Measurements from ENCODE around the gene MTG2. TPM values are rescaled to one million over a fixed set of nuclear protein-coding genes. Genes with fewer than 3 reads are reported as not detected.

The MTG2 gene
- polyA plus RNA-seq, 1 donor from 2014 or later = 36.1 TPM

DNA sequence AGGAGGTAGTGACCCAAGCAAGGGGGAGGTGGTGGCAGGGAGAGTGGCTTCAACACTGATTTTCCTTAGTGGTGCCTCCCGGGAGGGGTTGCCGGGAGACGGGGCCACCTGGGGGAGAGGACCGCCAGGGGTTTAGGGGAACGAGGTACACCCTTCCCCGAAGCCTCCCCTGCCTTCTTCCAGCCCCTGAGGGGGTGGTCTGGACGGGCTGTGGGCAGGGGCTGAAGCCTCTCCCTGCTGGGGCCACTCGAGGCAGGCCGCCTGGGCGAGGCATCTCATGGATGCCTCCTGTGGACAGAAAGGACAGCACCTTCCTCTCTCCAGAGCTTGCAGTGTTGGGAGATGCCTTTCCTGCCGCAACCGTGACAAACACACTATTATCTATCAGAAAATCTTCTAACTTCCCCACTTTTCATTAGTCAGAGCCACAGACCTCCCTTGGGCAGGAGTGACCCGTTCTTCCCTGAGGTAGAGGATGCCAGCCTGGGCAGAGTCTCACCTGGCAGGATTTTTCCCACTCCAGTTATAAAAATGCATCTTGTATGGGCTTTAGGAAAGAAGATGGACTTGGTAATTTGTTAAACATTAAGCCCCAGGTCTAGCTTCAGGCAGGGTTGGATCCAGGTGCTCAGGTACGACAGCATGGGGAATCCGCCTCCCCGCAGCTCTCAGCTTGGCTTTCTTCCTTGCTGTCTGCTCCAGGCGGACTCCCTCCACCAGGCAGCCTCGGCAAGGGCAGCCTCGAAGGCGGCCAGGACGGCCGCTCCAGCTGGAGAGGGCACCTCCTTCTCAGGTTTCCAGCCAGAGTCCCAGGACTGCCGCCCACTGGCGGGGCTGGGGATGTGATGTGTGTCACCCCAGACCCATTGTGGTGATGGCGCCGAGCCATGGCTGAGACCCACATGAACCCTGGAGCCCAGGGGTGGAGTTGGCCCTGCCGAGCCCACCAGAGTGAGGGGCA lies 26.2 kb downstream of the MTG2 start:
- Histone ChIP-seq H3K79me2 (replicated peaks; ENCODE audit: insufficient read depth, low read length) (no peaks in the 10 kb centered on the region), H3K36me3 (ENCODE audit: insufficient read depth, low read length) (no peaks in the 10 kb centered on the region), H3K9ac (ENCODE audit: low read length) (no peak overlapping the region)

DNA sequence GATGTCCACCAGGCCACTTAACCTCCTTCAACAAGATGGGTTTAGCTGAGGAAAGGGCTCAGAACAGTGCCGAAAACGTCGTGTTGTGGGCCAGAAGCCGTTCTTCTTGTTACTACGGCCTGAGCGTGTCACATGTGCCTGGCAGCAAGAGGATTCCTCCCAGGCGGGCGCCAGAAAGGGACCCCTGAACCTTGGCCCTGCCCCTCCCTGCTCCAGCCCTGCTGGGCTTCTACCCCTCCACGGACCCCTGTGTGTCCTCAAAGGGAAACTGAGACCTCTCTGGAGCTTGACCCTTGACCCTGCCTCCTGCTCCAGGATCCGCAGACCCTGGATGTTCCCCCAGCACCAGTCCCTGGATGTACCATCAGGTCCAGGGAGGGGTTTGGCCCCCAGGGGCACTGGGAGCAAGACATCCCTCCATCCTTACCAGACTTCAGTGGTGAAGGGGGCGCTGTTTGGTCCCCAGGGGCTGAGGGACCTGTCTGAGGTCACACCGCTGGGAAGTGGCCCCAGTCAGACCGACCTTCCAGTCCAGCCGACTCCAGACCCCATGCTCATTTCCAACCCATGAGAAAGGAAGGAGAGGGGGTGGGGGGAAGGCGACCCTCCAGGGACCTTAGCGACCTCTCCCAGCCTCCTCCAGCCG lies 27.1 kb downstream of the MTG2 start:
- Histone ChIP-seq H3K4me3 (ENCODE audit: low read length) (no peak overlapping the region), H3K4me2 (ENCODE audit: low read length) (no peak overlapping the region), H3K9ac (ENCODE audit: low read length) (no peak overlapping the region), H2AFZ (ENCODE audit: low read depth, low read length) (no peak overlapping the region), H3K9me3 (ENCODE audit: low read length) (no peaks in the 10 kb centered on the region), H3F3A (ENCODE audit: insufficient read depth, low read length, poor library complexity, severe bottlenecking) (no peaks in the 10 kb centered on the region), H3K27me3 (ENCODE audit: insufficient read depth, low read depth, low read length) (no peaks in the 10 kb centered on the region), H4K20me1 (ENCODE audit: insufficient read depth) (no peaks in the 10 kb centered on the region), H3K36me3 (ENCODE audit: insufficient read depth, low read length) (no peaks in the 10 kb centered on the region), H3K9me2 (ENCODE audit: insufficient read depth, low read length) (no peaks in the 10 kb centered on the region), H3K27ac (ENCODE audit: low read length) (no peak overlapping the region), H3K79me2 (replicated peaks; ENCODE audit: insufficient read depth, low read length) (no peaks in the 10 kb centered on the region)
- TF ChIP-seq SMC3 (conservative IDR thresholded peaks at IDR 0.05; ENCODE audit: poor library complexity) = no peak
- TF ChIP-seq RAD21 (conservative IDR thresholded peaks at IDR 0.05) = no peak
- TF ChIP-seq, protein P1, sequence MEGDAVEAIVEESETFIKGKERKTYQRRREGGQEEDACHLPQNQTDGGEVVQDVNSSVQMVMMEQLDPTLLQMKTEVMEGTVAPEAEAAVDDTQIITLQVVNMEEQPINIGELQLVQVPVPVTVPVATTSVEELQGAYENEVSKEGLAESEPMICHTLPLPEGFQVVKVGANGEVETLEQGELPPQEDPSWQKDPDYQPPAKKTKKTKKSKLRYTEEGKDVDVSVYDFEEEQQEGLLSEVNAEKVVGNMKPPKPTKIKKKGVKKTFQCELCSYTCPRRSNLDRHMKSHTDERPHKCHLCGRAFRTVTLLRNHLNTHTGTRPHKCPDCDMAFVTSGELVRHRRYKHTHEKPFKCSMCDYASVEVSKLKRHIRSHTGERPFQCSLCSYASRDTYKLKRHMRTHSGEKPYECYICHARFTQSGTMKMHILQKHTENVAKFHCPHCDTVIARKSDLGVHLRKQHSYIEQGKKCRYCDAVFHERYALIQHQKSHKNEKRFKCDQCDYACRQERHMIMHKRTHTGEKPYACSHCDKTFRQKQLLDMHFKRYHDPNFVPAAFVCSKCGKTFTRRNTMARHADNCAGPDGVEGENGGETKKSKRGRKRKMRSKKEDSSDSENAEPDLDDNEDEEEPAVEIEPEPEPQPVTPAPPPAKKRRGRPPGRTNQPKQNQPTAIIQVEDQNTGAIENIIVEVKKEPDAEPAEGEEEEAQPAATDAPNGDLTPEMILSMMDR (IDR thresholded peaks at IDR 0.05; ENCODE audit: poor library complexity, severe bottlenecking) = no peak
- no peak for TF ChIP-seq TAF1 (IDR thresholded peaks at IDR 0.05; ENCODE audit: low read depth)
- no peak for TF ChIP-seq EP300 (conservative IDR thresholded peaks at IDR 0.05; ENCODE audit: poor library complexity, severe bottlenecking)
- no peak for TF ChIP-seq EZH2 (IDR thresholded peaks at IDR 0.05; ENCODE audit: borderline replicate concordance, insufficient read depth, low read length, poor library complexity, severe bottlenecking)
- no peak for TF ChIP-seq MXI1 (conservative IDR thresholded peaks at IDR 0.05; ENCODE audit: poor library complexity, severe bottlenecking)

More for the DNA sequence above, 26.2 kb downstream of the MTG2 start:
- Histone ChIP-seq H2AFZ (ENCODE audit: low read depth, low read length) (no peak overlapping the region), H3K9me2 (ENCODE audit: insufficient read depth, low read length) (no peaks in the 10 kb centered on the region), H3K4me2 (ENCODE audit: low read length) (no peak overlapping the region), H3F3A (ENCODE audit: insufficient read depth, low read length, poor library complexity, severe bottlenecking) (no peaks in the 10 kb centered on the region), H4K20me1 (ENCODE audit: insufficient read depth) (no peaks in the 10 kb centered on the region), H3K27ac (ENCODE audit: low read length) (no peak overlapping the region), H3K27me3 (ENCODE audit: insufficient read depth, low read depth, low read length) (no peaks in the 10 kb centered on the region), H3K9me3 (ENCODE audit: low read length) (no peaks in the 10 kb centered on the region), H3K4me3 (ENCODE audit: low read length) (no peak overlapping the region)
- TF ChIP-seq, protein P2, sequence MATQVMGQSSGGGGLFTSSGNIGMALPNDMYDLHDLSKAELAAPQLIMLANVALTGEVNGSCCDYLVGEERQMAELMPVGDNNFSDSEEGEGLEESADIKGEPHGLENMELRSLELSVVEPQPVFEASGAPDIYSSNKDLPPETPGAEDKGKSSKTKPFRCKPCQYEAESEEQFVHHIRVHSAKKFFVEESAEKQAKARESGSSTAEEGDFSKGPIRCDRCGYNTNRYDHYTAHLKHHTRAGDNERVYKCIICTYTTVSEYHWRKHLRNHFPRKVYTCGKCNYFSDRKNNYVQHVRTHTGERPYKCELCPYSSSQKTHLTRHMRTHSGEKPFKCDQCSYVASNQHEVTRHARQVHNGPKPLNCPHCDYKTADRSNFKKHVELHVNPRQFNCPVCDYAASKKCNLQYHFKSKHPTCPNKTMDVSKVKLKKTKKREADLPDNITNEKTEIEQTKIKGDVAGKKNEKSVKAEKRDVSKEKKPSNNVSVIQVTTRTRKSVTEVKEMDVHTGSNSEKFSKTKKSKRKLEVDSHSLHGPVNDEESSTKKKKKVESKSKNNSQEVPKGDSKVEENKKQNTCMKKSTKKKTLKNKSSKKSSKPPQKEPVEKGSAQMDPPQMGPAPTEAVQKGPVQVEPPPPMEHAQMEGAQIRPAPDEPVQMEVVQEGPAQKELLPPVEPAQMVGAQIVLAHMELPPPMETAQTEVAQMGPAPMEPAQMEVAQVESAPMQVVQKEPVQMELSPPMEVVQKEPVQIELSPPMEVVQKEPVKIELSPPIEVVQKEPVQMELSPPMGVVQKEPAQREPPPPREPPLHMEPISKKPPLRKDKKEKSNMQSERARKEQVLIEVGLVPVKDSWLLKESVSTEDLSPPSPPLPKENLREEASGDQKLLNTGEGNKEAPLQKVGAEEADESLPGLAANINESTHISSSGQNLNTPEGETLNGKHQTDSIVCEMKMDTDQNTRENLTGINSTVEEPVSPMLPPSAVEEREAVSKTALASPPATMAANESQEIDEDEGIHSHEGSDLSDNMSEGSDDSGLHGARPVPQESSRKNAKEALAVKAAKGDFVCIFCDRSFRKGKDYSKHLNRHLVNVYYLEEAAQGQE (IDR thresholded peaks at IDR 0.05; ENCODE audit: borderline replicate concordance) = no peak
- no peak for TF ChIP-seq MXI1 (conservative IDR thresholded peaks at IDR 0.05; ENCODE audit: poor library complexity, severe bottlenecking)
- no peak for TF ChIP-seq RAD21 (conservative IDR thresholded peaks at IDR 0.05)
- TF ChIP-seq POLR2AphosphoS5 (IDR thresholded peaks at IDR 0.05) = no peak
- no peak for TF ChIP-seq TAF1 (IDR thresholded peaks at IDR 0.05; ENCODE audit: low read depth)
- TF ChIP-seq EP300 (conservative IDR thresholded peaks at IDR 0.05; ENCODE audit: poor library complexity, severe bottlenecking) = no peak
- no peak for TF ChIP-seq EZH2 (IDR thresholded peaks at IDR 0.05; ENCODE audit: borderline replicate concordance, insufficient read depth, low read length, poor library complexity, severe bottlenecking)
- no peak for TF ChIP-seq SMC3 (conservative IDR thresholded peaks at IDR 0.05; ENCODE audit: poor library complexity)
- TF ChIP-seq, protein P1 (IDR thresholded peaks at IDR 0.05; ENCODE audit: poor library complexity, severe bottlenecking) = no peak

Data from neural cell (in vitro differentiated cells).